Hepatocyte (in vitro differentiated cells): ENCODE data around the gene GPR179. TPM values are rescaled to one million over a fixed set of nuclear protein-coding genes. Genes with fewer than 3 reads are reported as not detected.

Experiments
- DNase-seq: peaks from one replicate; pipeline ENCODE4 v3.0.0-alpha.2; 2016; ENCODE audit warnings: low spot score
- H2AFZ ChIP-seq: fragments of 200-600 bp; sonication (generic); 2 replicates; pipeline ENCODE4 v1.6.0; 2016; ENCODE audit warnings: antibody characterized with exemption, mild to moderate bottlenecking
- H3K27ac ChIP-seq: fragments of 200-600 bp; sonication (generic); 2 replicates; pipeline ENCODE4 v1.5.1; 2016; ENCODE audit warnings: mild to moderate bottlenecking
- H3K27me3 ChIP-seq: fragments of 200-600 bp; sonication (generic); 2 replicates; pipeline ENCODE4 v1.6.1; 2016
- H3K36me3 ChIP-seq: fragments of 200-600 bp; sonication (generic); replicated peaks from 2 replicates; pipeline ENCODE4 v1.5.1; 2016; ENCODE audit warnings: low read depth; ENCODE audit not compliant: insufficient read depth
- H3K4me1 ChIP-seq: fragments of 200-600 bp; sonication (generic); 2 replicates; pipeline ENCODE4 v1.5.1; 2016; ENCODE audit warnings: mild to moderate bottlenecking, moderate library complexity; ENCODE audit not compliant: insufficient read depth
- H3K4me2 ChIP-seq: fragments of 200-600 bp; sonication (generic); 2 replicates; pipeline ENCODE4 v1.6.0; 2016
- H3K4me3 ChIP-seq: fragments of 200-600 bp; sonication (generic); 2 replicates; pipeline ENCODE4 v1.5.1; 2016; ENCODE audit warnings: mild to moderate bottlenecking
- H3K79me2 ChIP-seq: fragments of 200-600 bp; sonication (generic); 2 replicates; pipeline ENCODE4 v1.6.0; 2017; ENCODE audit warnings: mild to moderate bottlenecking
- H3K9me2 ChIP-seq: fragments of 200-600 bp; sonication (generic); replicated peaks from 2 replicates; pipeline ENCODE4 v1.6.0; 2017; ENCODE audit warnings: mild to moderate bottlenecking; ENCODE audit not compliant: insufficient read depth
- H3K9me3 ChIP-seq: fragments of 200-600 bp; sonication (generic); 2 replicates; pipeline ENCODE4 v1.5.1; 2016; ENCODE audit warnings: low read depth, mild to moderate bottlenecking
- H4K20me1 ChIP-seq: fragments of 200-600 bp; sonication (generic); 2 replicates; pipeline ENCODE4 v1.6.0; 2016; ENCODE audit warnings: mild to moderate bottlenecking; ENCODE audit not compliant: insufficient read depth, poor library complexity, severe bottlenecking
- EZH2 ChIP-seq: fragments of 200-600 bp; sonication (generic); IDR thresholded peaks from 2 replicates; pipeline ENCODE4 v1.6.1; 2016; ENCODE audit warnings: antibody characterized with exemption, mild to moderate bottlenecking, borderline replicate concordance
- EZH2phosphoT487 ChIP-seq: fragments of 200-600 bp; sonication (generic); IDR thresholded peaks from one replicate; pipeline ENCODE4 v1.6.1; 2018; ENCODE audit warnings: antibody characterized with exemption, mild to moderate bottlenecking, low read depth, moderate library complexity; ENCODE audit not compliant: unreplicated experiment, severe bottlenecking
- WGBS: methylation state at CpG from one replicate; pipeline ENCODE4 v1.1.6; 2016; ENCODE audit warnings: low lambda C conversion rate; ENCODE audit errors: missing lambda C conversion rate; 5-methylcytosine and 5-hydroxymethylcytosine counted together
- polyA plus RNA-seq: library from polyadenylated mRNA; unstranded; fragments of >200 nt; fragmentation: Nextera tagmentation; extraction: Ambion mirVana; gene quantifications from 2 replicates; pipeline ENCODE4 v1.2.1, GENCODE V29; 2016
- total RNA-seq: library from RNA; depleted of rRNA; stranded (reverse); fragments of >200 nt; gene quantifications from 2 replicates; pipeline ENCODE4 v1.2.3, GENCODE V29; 2014
- TF ChIP-seq, protein P1 (sequence below): fragments of 200-600 bp; sonication (generic); IDR thresholded peaks from 2 replicates; pipeline ENCODE4 v1.5.1; 2016; ENCODE audit warnings: antibody characterized with exemption, mild to moderate bottlenecking; ENCODE audit not compliant: poor library complexity

Gene GPR179
- total and polyA plus RNA-seq, 2 experiments from 2014 or later: 0.03 to 0.19 TPM

GRCh38 chr17:38349097-38349730, 5.5 kb upstream of the GPR179 start:
- peaks cover 21% of the 10 kb centered on the region for H3K79me2 ChIP-seq
- H3K27me3 ChIP-seq: no peaks in the 10 kb centered on the region
- peaks cover 18% of the 10 kb centered on the region for H4K20me1 ChIP-seq
- no peak overlapping the region for H3K4me2 ChIP-seq
- WGBS: 18% methylated on average over 8 of the region's 8 CpGs
- H3K9me3 ChIP-seq: no peaks in the 10 kb centered on the region
- no peaks in the 10 kb centered on the region for H3K36me3 ChIP-seq
- H3K4me3 ChIP-seq: no peak overlapping the region
- H3K9me2 ChIP-seq: no peaks in the 10 kb centered on the region
- TF ChIP-seq, protein P1, sequence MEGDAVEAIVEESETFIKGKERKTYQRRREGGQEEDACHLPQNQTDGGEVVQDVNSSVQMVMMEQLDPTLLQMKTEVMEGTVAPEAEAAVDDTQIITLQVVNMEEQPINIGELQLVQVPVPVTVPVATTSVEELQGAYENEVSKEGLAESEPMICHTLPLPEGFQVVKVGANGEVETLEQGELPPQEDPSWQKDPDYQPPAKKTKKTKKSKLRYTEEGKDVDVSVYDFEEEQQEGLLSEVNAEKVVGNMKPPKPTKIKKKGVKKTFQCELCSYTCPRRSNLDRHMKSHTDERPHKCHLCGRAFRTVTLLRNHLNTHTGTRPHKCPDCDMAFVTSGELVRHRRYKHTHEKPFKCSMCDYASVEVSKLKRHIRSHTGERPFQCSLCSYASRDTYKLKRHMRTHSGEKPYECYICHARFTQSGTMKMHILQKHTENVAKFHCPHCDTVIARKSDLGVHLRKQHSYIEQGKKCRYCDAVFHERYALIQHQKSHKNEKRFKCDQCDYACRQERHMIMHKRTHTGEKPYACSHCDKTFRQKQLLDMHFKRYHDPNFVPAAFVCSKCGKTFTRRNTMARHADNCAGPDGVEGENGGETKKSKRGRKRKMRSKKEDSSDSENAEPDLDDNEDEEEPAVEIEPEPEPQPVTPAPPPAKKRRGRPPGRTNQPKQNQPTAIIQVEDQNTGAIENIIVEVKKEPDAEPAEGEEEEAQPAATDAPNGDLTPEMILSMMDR: peak; percentile 98
- no peak for TF ChIP-seq EZH2
- DNase-seq: peak; percentile 91
- H3K4me1 ChIP-seq: peaks cover 15% of the 10 kb centered on the region
- peak overlapping the region; percentile 11 for H3K27ac ChIP-seq
- no peak overlapping the region for H2AFZ ChIP-seq

DNA sequence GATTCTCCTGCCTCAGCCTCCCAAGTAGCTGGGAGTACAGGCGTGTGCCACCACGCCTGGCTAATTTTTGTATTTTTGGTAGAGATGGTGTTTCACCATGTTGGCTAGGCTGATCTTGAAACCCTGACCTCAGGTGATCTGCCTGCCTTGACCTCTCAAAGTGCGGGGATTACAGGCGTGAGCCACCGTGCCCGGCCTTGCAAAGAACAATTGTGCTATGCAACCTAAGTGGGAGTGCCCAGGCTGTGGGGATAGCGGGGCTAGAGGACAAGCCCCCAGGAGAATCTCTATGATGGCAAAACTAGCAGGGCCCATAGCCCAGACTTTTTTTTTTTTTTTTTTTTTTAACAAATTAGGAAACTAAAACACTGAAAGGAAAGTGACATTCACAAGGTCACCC, 2.0 kb upstream of the GPR179 start:
- DNase-seq: no peak
- Histone ChIP-seq H3K36me3 (no peaks in the 10 kb centered on the region), H3K4me1 (no peaks in the 10 kb centered on the region), H3K27me3 (no peaks in the 10 kb centered on the region), H3K79me2 (no peaks in the 10 kb centered on the region), H3K27ac (no peak overlapping the region), H3K4me3 (no peak overlapping the region), H2AFZ (no peak overlapping the region), H3K4me2 (no peak overlapping the region), H3K9me2 (no peaks in the 10 kb centered on the region), H3K9me3 (no peaks in the 10 kb centered on the region), H4K20me1 (no peaks in the 10 kb centered on the region)
- 88% methylated on average over 7 of the region's 7 CpGs for WGBS
- TF ChIP-seq EZH2phosphoT487 (no peak), EZH2 (no peak)

GRCh38 chr17:38344420-38344745, 627 bp upstream of the GPR179 start:
- H3K36me3 ChIP-seq: no peaks in the 10 kb centered on the region
- no peaks in the 10 kb centered on the region for H3K79me2 ChIP-seq
- no peak overlapping the region for H3K4me2 ChIP-seq
- H4K20me1 ChIP-seq: no peaks in the 10 kb centered on the region
- H3K9me3 ChIP-seq: no peaks in the 10 kb centered on the region
- no peak overlapping the region for H3K27ac ChIP-seq
- H3K4me3 ChIP-seq: no peak overlapping the region
- TF ChIP-seq EZH2phosphoT487 (no peak), EZH2 (no peak)
- TF ChIP-seq, protein P1: no peak
- no peaks in the 10 kb centered on the region for H3K4me1 ChIP-seq
- no peaks in the 10 kb centered on the region for H3K9me2 ChIP-seq
- no peaks in the 10 kb centered on the region for H3K27me3 ChIP-seq
- DNase-seq: no peak
- H2AFZ ChIP-seq: no peak overlapping the region
- 96% methylated on average over 3 of the region's 3 CpGs for WGBS

DNA sequence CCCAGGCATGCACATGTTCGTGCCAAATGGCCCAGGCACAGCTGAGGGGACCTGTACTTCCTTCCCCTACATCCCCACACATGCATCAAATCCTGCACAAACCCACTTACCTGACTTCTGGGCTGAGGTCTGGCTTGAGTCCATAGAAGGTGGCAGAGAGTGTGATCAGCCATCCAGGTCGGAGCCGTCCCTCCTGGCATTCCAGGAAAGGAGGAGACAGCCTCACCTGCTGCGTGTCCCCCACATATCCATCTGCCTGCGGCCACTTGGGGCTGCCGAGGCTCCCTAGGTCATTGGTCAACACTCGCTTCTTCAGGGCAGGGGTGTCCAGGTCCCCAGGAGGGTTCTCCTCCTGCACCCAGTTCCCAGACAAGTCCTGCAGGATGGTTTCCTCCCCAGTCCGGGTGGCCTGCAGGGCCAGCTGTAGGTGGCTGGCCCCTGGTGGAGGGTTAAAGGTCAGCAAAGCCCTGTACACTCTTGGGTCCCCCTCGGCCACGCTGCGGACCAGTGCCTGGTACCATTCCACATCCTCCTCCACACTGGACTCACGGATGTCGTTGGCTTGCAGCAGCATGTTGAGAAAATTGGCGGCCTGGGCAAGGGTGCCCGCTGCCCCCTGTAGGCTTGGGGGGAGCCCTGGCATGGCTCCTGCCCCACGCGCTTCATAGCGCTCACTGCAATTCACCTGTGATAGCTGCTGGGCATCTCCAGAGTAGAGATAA, 709 bp downstream of the GPR179 start:
- DNase-seq: no peak
- no peaks in the 10 kb centered on the region for H3K79me2 ChIP-seq
- H3K9me2 ChIP-seq: no peaks in the 10 kb centered on the region
- TF ChIP-seq, protein P1: no peak
- TF ChIP-seq EZH2phosphoT487 (no peak), EZH2 (no peak)
- H3K4me2 ChIP-seq: no peak overlapping the region
- H3K4me1 ChIP-seq: no peaks in the 10 kb centered on the region
- no peak overlapping the region for H3K4me3 ChIP-seq
- no peaks in the 10 kb centered on the region for H3K9me3 ChIP-seq
- no peaks in the 10 kb centered on the region for H4K20me1 ChIP-seq
- WGBS: 91% methylated on average over 18 of the region's 18 CpGs
- H2AFZ ChIP-seq: no peak overlapping the region
- no peaks in the 10 kb centered on the region for H3K36me3 ChIP-seq
- H3K27ac ChIP-seq: no peak overlapping the region
- H3K27me3 ChIP-seq: no peaks in the 10 kb centered on the region
